SK-N-SH (cell line): Measurements from ENCODE around the gene GLIS1.

Source experiments
- CHD2 ChIP-seq: fragments of 150-350 bp; IDR thresholded peaks from 2 replicates; pipeline ENCODE4 v1.6.1; 2018; ENCODE audit warnings: low read length; ENCODE audit not compliant: partially characterized antibody
- GABPA ChIP-seq: IDR thresholded peaks from 2 replicates; pipeline ENCODE4 v1.4.0; 2012; ENCODE audit warnings: low read depth, mild to moderate bottlenecking
- RAD21 ChIP-seq: IDR thresholded peaks from 2 replicates; pipeline ENCODE4 v1.6.1; 2012; ENCODE audit warnings: mild to moderate bottlenecking, low read length
- RCOR1 ChIP-seq: fragments of 150-350 bp; IDR thresholded peaks from 2 replicates; pipeline ENCODE4 v1.6.1; 2017; ENCODE audit warnings: antibody characterized with exemption, low read length
- YY1 ChIP-seq: IDR thresholded peaks from 2 replicates; pipeline ENCODE4 v1.4.0; 2012; ENCODE audit warnings: low read depth, mild to moderate bottlenecking
- ZBTB33 ChIP-seq: IDR thresholded peaks from 2 replicates; pipeline ENCODE4 v1.4.0; 2012; ENCODE audit warnings: low read depth, borderline replicate concordance
- TF ChIP-seq, protein P1 (sequence below): fragments of 200-600 bp; sonication (generic); IDR thresholded peaks from 2 replicates; pipeline ENCODE4 v1.6.1; 2017; ENCODE audit warnings: antibody characterized with exemption, mild to moderate bottlenecking, moderate library complexity

DNA sequence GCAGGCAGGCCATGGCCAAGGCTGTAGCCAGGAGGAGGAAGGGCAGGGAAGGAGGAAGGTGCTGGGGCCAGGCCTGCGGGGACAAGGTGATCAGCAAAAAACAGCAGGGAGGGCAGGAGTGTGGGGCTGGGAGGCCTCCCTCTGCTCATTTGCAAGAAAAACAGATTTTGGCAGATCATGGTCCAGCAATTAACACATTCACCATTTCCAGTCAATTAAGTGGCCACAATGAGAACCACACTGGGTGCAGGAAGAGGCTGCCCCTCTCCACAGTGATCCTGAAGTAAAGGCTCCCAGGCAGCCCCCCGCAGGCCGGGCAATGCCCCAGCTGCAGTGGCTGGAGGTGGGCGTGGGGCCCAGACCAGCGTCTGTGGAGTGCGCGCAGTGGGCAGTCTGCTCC is 225.1 kb downstream of the GLIS1 start:
- TF ChIP-seq, protein P1, sequence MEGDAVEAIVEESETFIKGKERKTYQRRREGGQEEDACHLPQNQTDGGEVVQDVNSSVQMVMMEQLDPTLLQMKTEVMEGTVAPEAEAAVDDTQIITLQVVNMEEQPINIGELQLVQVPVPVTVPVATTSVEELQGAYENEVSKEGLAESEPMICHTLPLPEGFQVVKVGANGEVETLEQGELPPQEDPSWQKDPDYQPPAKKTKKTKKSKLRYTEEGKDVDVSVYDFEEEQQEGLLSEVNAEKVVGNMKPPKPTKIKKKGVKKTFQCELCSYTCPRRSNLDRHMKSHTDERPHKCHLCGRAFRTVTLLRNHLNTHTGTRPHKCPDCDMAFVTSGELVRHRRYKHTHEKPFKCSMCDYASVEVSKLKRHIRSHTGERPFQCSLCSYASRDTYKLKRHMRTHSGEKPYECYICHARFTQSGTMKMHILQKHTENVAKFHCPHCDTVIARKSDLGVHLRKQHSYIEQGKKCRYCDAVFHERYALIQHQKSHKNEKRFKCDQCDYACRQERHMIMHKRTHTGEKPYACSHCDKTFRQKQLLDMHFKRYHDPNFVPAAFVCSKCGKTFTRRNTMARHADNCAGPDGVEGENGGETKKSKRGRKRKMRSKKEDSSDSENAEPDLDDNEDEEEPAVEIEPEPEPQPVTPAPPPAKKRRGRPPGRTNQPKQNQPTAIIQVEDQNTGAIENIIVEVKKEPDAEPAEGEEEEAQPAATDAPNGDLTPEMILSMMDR = no peak
- TF ChIP-seq RCOR1 (no peak), GABPA (no peak), CHD2 (no peak), ZBTB33 (no peak), RAD21 (no peak), YY1 (no peak)
